Measurements from ENCODE around the gene CD63. TPM values are rescaled to one million over a fixed set of nuclear protein-coding genes. Genes with fewer than 3 reads are reported as not detected.
"Not testable (repeated sequence)": the region's sequence is repeated elsewhere in the genome, so short reads cannot be mapped to it uniquely, and the experiment has no call there.

The CD63 gene
- polyA plus RNA-seq, result 100 to 1,000 TPM; 334 to 463 TPM

DNA sequence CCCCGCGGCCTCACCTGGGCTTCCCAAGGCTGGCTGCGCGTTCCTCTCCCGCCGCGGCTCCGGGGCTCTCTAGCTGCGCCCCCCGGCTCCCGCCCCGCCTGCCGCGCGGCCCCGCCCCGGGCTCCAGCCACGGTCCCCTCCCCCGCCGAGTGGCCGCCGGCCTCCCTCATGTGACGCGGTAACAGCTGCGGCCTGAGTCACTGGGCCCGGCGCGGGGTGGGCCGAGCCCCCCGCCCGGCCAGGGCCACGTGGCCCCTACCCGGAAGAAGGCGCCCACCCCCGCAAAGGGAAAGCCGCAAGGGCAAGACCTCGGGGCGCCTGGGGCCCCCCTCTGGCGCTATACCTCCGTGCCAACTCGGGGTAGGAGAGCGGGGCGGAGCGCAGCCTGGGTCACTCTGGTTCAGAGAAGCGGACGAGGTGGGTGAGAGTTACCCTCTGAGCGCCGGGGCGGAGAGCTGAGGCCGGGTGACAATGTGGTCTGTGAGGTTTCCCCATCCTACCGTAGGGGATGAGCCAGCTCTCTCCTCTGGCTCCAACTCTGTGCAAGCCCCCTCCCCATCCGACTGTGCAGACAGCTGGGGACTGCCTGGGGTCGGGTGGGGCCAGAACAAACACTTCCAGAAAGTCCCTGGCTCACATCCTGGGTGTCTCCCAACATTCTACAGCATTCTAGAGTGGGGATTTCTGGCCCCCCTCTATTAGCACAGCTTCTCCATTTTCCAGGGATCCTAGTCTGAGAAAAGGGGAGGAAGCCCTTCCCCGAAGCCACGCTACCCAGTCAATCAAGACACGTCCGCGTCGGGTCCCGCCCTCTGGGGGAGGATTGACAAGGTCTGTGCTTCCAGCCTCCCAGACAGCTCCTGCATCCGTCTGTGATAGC is at the start of gene CD63:
Gene CD63 (minus strand): TSS at position 71 of the 880 bp plus-strand sequence. CDS start 668 bp downstream, outside the sequence.
- Histone ChIP-seq H3K4me1 (ENCODE audit: control insufficient read depth in 2 of 2, insufficient read depth in 2 of 2, low read length in 1 of 2) (peaks cover 2 to 14% of the 10 kb centered on the region in 2 donors), H3K4me3 (ENCODE audit: low read depth in 1 of 2, low read length in 2 of 2) (peak within 1 kb of the TSS; percentile 73 to 79), H3K27me3 (ENCODE audit: control insufficient read depth in 1 of 2, insufficient read depth in 2 of 2, low read length in 2 of 2) (no peaks in the 10 kb centered on the region), H3K27ac (ENCODE audit: low read depth in 2 of 2, low read length in 1 of 2) (peak within 1 kb of the TSS; percentile 92 to 94), H3K36me3 (ENCODE audit: control insufficient read depth in 2 of 2, insufficient read depth in 2 of 2, low read length in 1 of 2) (peaks cover 0 to 13% of the 10 kb centered on the region in 2 donors), H3K9me3 (ENCODE audit: control insufficient read depth in 2 of 2, insufficient read depth in 1 of 2, low read depth in 1 of 2, low read length in 1 of 2) (no peaks in the 10 kb centered on the region)
- 0% methylated on average over 40 to 61 of the region's 61 CpGs for WGBS, 2 donors

- 89 to 94% methylated on average over 3 of the region's 3 CpGs for WGBS, 2 donors
- H3K27me3 ChIP-seq (ENCODE audit: control insufficient read depth in 1 of 2, insufficient read depth in 2 of 2, low read length in 2 of 2), result no peaks in the 10 kb centered on the region
- no peaks in the 10 kb centered on the region for H3K9me3 ChIP-seq (ENCODE audit: control insufficient read depth in 2 of 2, insufficient read depth in 1 of 2, low read depth in 1 of 2, low read length in 1 of 2)
- H3K4me3 ChIP-seq (ENCODE audit: low read depth in 1 of 2, low read length in 2 of 2), result no peak overlapping the region
- no peaks in the 10 kb centered on the region for H3K36me3 ChIP-seq (ENCODE audit: control insufficient read depth in 2 of 2, insufficient read depth in 2 of 2, low read length in 1 of 2)
- H3K4me1 ChIP-seq (ENCODE audit: control insufficient read depth in 2 of 2, insufficient read depth in 2 of 2, low read length in 1 of 2), result no peaks in the 10 kb centered on the region
- H3K27ac ChIP-seq (ENCODE audit: low read depth in 2 of 2, low read length in 1 of 2), result no peak overlapping the region
Measured at GRCh38 chr12:55777856-55778255, 49.0 kb upstream of the CD63 start.

- H3K4me3 ChIP-seq (ENCODE audit: low read depth in 1 of 2, low read length in 2 of 2), result no peak overlapping the region
- H3K9me3 ChIP-seq (ENCODE audit: control insufficient read depth in 2 of 2, insufficient read depth in 1 of 2, low read depth in 1 of 2, low read length in 1 of 2), result no peaks in the 10 kb centered on the region
- peaks cover 2 to 3% of the 10 kb centered on the region in 2 donors for H3K36me3 ChIP-seq (ENCODE audit: control insufficient read depth in 2 of 2, insufficient read depth in 2 of 2, low read length in 1 of 2)
- no peak overlapping the region for H3K27ac ChIP-seq (ENCODE audit: low read depth in 2 of 2, low read length in 1 of 2)
- 59 to 71% methylated on average over 6 of the region's 6 CpGs for WGBS, 2 donors
- H3K27me3 ChIP-seq (ENCODE audit: control insufficient read depth in 1 of 2, insufficient read depth in 2 of 2, low read length in 2 of 2), result no peaks in the 10 kb centered on the region
- no peaks in the 10 kb centered on the region for H3K4me1 ChIP-seq (ENCODE audit: control insufficient read depth in 2 of 2, insufficient read depth in 2 of 2, low read length in 1 of 2)
Measured at GRCh38 chr12:55771736-55772135, 42.9 kb upstream of the CD63 start.

DNA sequence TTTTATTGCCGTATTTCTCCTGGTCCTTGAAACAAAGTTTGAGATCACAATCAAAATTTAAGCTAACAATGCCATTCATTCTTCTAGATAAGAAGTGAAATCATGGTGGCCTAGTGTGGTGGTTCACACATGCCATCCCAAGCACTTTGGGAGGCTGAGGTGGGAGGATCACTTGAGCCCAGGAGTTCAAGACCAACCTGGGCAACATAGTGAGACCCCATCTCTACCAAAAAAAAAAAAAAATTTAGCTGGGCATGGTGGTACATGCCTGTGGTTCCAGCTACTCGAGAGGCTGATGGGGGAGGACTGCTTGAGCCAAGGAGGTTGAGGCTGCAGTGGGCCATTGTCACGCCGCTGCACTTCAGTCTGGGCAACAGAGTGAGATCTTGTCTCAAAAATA is 38.3 kb upstream of the CD63 start:
- H3K27ac ChIP-seq (ENCODE audit: low read depth in 2 of 2, low read length in 1 of 2), result no peak overlapping the region
- no peaks in the 10 kb centered on the region for H3K9me3 ChIP-seq (ENCODE audit: control insufficient read depth in 2 of 2, insufficient read depth in 1 of 2, low read depth in 1 of 2, low read length in 1 of 2)
- H3K4me1 ChIP-seq (ENCODE audit: control insufficient read depth in 2 of 2, insufficient read depth in 2 of 2, low read length in 1 of 2), result no peaks in the 10 kb centered on the region
- WGBS, 2 donors, result 97% methylated on average over 4 of the region's 4 CpGs
- no peaks in the 10 kb centered on the region for H3K27me3 ChIP-seq (ENCODE audit: control insufficient read depth in 1 of 2, insufficient read depth in 2 of 2, low read length in 2 of 2)
- no peak overlapping the region for H3K4me3 ChIP-seq (ENCODE audit: low read depth in 1 of 2, low read length in 2 of 2)
- H3K36me3 ChIP-seq (ENCODE audit: control insufficient read depth in 2 of 2, insufficient read depth in 2 of 2, low read length in 1 of 2), result peaks cover 2 to 3% of the 10 kb centered on the region in 2 donors

- H3K36me3 ChIP-seq (ENCODE audit: control insufficient read depth in 2 of 2, insufficient read depth in 2 of 2, low read length in 1 of 2), result peaks cover 0 to 3% of the 10 kb centered on the region in 2 donors
- no peaks in the 10 kb centered on the region for H3K27me3 ChIP-seq (ENCODE audit: control insufficient read depth in 1 of 2, insufficient read depth in 2 of 2, low read length in 2 of 2)
- no peaks in the 10 kb centered on the region for H3K9me3 ChIP-seq (ENCODE audit: control insufficient read depth in 2 of 2, insufficient read depth in 1 of 2, low read depth in 1 of 2, low read length in 1 of 2)
- no peak overlapping the region for H3K27ac ChIP-seq (ENCODE audit: low read depth in 2 of 2, low read length in 1 of 2)
- no peaks in the 10 kb centered on the region for H3K4me1 ChIP-seq (ENCODE audit: control insufficient read depth in 2 of 2, insufficient read depth in 2 of 2, low read length in 1 of 2)
- no peak overlapping the region for H3K4me3 ChIP-seq (ENCODE audit: low read depth in 1 of 2, low read length in 2 of 2)
- 78 to 88% methylated on average over 5 of the region's 5 CpGs for WGBS, 2 donors
Measured at GRCh38 chr12:55765736-55766290, 37.0 kb upstream of the CD63 start.

DNA sequence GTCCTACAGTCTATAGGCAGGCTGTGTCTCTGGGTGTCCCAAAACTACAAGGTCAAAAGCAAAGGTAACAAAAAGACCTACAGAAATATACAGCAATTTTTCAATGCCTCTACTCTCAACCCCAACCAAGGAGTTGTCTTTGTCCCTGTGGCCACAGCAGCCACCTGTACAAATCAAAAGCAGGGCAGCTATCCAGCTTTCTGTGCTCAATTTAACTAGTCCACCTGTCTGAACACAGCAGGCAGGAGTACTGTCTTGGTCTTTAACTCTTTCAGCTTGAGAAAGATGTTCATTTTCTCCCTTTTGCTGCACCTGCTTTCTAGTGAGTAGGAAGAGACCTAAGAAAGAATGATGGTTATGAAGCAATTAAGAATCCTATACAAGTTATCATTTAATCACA is 33.8 kb upstream of the CD63 start:
- H3K4me3 ChIP-seq (ENCODE audit: low read depth in 1 of 2, low read length in 2 of 2), result no peak overlapping the region
- H3K4me1 ChIP-seq (ENCODE audit: control insufficient read depth in 2 of 2, insufficient read depth in 2 of 2, low read length in 1 of 2), result no peaks in the 10 kb centered on the region
- peaks cover 2 to 3% of the 10 kb centered on the region in 2 donors for H3K36me3 ChIP-seq (ENCODE audit: control insufficient read depth in 2 of 2, insufficient read depth in 2 of 2, low read length in 1 of 2)
- H3K27ac ChIP-seq (ENCODE audit: low read depth in 2 of 2, low read length in 1 of 2), result no peak overlapping the region
- H3K27me3 ChIP-seq (ENCODE audit: control insufficient read depth in 1 of 2, insufficient read depth in 2 of 2, low read length in 2 of 2), result no peaks in the 10 kb centered on the region
- no peaks in the 10 kb centered on the region for H3K9me3 ChIP-seq (ENCODE audit: control insufficient read depth in 2 of 2, insufficient read depth in 1 of 2, low read depth in 1 of 2, low read length in 1 of 2)

- Histone ChIP-seq H3K9me3 (ENCODE audit: control insufficient read depth in 2 of 2, insufficient read depth in 1 of 2, low read depth in 1 of 2, low read length in 1 of 2) (no peaks in the 10 kb centered on the region), H3K27me3 (ENCODE audit: control insufficient read depth in 1 of 2, insufficient read depth in 2 of 2, low read length in 2 of 2) (no peaks in the 10 kb centered on the region), H3K36me3 (ENCODE audit: control insufficient read depth in 2 of 2, insufficient read depth in 2 of 2, low read length in 1 of 2) (peaks cover 4 to 7% of the 10 kb centered on the region in 2 donors), H3K4me1 (ENCODE audit: control insufficient read depth in 2 of 2, insufficient read depth in 2 of 2, low read length in 1 of 2) (no peaks in the 10 kb centered on the region), H3K27ac (ENCODE audit: low read depth in 2 of 2, low read length in 1 of 2) (no peak overlapping the region), H3K4me3 (ENCODE audit: low read depth in 1 of 2, low read length in 2 of 2) (no peak overlapping the region)
- 81 to 85% methylated on average over 6 of the region's 6 CpGs for WGBS, 2 donors
Measured at GRCh38 chr12:55760663-55761062, 31.9 kb upstream of the CD63 start.

DNA sequence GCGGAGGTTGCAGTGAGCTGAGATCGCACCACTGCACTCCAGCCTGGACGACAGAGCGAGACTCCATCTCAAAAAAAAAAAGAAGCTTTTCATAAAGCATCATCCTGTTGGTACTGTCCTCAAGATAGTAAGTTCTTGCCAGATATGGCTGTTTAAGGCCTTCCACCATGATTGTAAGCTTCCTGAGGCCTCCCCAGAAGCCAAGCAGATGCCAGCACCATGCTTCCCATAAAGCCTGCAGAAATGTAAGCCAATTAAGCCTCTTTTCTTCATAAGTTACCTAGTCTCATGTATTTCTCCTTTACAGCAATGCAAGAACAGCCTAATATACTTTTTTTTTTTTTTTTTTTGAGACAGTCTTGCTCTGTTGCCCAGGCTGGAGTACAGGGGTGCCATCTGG is 29.8 kb upstream of the CD63 start:
- not testable (repeated sequence) for H3K27me3 ChIP-seq (ENCODE audit: control insufficient read depth in 1 of 2, insufficient read depth in 2 of 2, low read length in 2 of 2); H3K4me1 ChIP-seq (ENCODE audit: control insufficient read depth in 2 of 2, insufficient read depth in 2 of 2, low read length in 1 of 2); H3K9me3 ChIP-seq (ENCODE audit: control insufficient read depth in 2 of 2, insufficient read depth in 1 of 2, low read depth in 1 of 2, low read length in 1 of 2); H3K4me3 ChIP-seq (ENCODE audit: low read depth in 1 of 2, low read length in 2 of 2); H3K27ac ChIP-seq (ENCODE audit: low read depth in 2 of 2, low read length in 1 of 2); H3K36me3 ChIP-seq (ENCODE audit: control insufficient read depth in 2 of 2, insufficient read depth in 2 of 2, low read length in 1 of 2)
- 98 to 99% methylated on average over 4 of the region's 4 CpGs for WGBS, 2 donors

DNA sequence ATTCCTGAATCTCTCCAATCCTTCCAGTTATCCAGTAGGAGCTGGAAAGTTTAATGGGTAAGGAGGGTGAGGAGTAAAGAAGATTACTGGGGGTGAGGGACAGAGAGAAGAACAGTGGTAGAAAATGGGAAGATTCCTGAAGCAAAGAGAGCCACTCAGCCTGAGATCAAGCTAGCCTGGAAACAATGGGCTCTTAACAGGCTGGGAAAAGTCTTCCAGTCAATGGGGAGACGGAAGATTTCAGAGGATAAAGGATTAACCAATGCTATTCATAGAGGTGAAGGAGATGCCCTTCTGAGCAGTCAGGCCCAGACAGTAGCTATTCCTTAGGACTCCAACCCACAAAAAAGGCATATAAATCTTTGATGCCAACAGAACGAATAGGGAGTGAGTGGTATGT is 28.9 kb upstream of the CD63 start:
- Histone ChIP-seq H3K9me3 (ENCODE audit: control insufficient read depth in 2 of 2, insufficient read depth in 1 of 2, low read depth in 1 of 2, low read length in 1 of 2) (no peaks in the 10 kb centered on the region), H3K4me1 (ENCODE audit: control insufficient read depth in 2 of 2, insufficient read depth in 2 of 2, low read length in 1 of 2) (no peaks in the 10 kb centered on the region), H3K36me3 (ENCODE audit: control insufficient read depth in 2 of 2, insufficient read depth in 2 of 2, low read length in 1 of 2) (peaks cover 4 to 7% of the 10 kb centered on the region in 2 donors), H3K4me3 (ENCODE audit: low read depth in 1 of 2, low read length in 2 of 2) (no peak overlapping the region), H3K27me3 (ENCODE audit: control insufficient read depth in 1 of 2, insufficient read depth in 2 of 2, low read length in 2 of 2) (no peaks in the 10 kb centered on the region), H3K27ac (ENCODE audit: low read depth in 2 of 2, low read length in 1 of 2) (no peak overlapping the region)
- WGBS, 2 donors, result 71% methylated on average over 2 of the region's 2 CpGs

- no peaks in the 10 kb centered on the region for H3K9me3 ChIP-seq (ENCODE audit: control insufficient read depth in 2 of 2, insufficient read depth in 1 of 2, low read depth in 1 of 2, low read length in 1 of 2)
- H3K4me1 ChIP-seq (ENCODE audit: control insufficient read depth in 2 of 2, insufficient read depth in 2 of 2, low read length in 1 of 2), result no peaks in the 10 kb centered on the region
- H3K4me3 ChIP-seq (ENCODE audit: low read depth in 1 of 2, low read length in 2 of 2), result no peak overlapping the region
- H3K27me3 ChIP-seq (ENCODE audit: control insufficient read depth in 1 of 2, insufficient read depth in 2 of 2, low read length in 2 of 2), result no peaks in the 10 kb centered on the region
- WGBS, 2 donors, result 65 to 66% methylated on average over 2 of the region's 2 CpGs
- H3K27ac ChIP-seq (ENCODE audit: low read depth in 2 of 2, low read length in 1 of 2), result no peak overlapping the region
- H3K36me3 ChIP-seq (ENCODE audit: control insufficient read depth in 2 of 2, insufficient read depth in 2 of 2, low read length in 1 of 2), result peaks cover 12 to 17% of the 10 kb centered on the region in 2 donors
Measured at GRCh38 chr12:55755246-55755645, 26.4 kb upstream of the CD63 start.
